ENCODE results near the gene FASLG.

FASLG gene

GRCh38 chr1:172663732-172664131 lies 4.8 kb downstream of the FASLG start:
- no peaks in the 10 kb centered on the region for H3K9me2 ChIP-seq (ENCODE audit: low read depth, low read length)
- H3K4me2 ChIP-seq (ENCODE audit: low read length): no peak overlapping the region
- H3K79me2 ChIP-seq (ENCODE audit: insufficient read depth, low read length): no peaks in the 10 kb centered on the region
- H3K27ac ChIP-seq (ENCODE audit: low read depth, low read length, poor library complexity, severe bottlenecking): no peak overlapping the region
- peaks cover 12% of the 10 kb centered on the region for H3K4me1 ChIP-seq (ENCODE audit: insufficient read depth, low read length, severe bottlenecking)
- H3K27me3 ChIP-seq (ENCODE audit: insufficient read depth, low read length): no peaks in the 10 kb centered on the region
- no peaks in the 10 kb centered on the region for H3K36me3 ChIP-seq (ENCODE audit: insufficient read depth, low read length)
- no peak overlapping the region for H2AFZ ChIP-seq (ENCODE audit: low read length)
- no peaks in the 10 kb centered on the region for H4K20me1 ChIP-seq (ENCODE audit: insufficient read depth, low read length)
- TF ChIP-seq, protein P1, sequence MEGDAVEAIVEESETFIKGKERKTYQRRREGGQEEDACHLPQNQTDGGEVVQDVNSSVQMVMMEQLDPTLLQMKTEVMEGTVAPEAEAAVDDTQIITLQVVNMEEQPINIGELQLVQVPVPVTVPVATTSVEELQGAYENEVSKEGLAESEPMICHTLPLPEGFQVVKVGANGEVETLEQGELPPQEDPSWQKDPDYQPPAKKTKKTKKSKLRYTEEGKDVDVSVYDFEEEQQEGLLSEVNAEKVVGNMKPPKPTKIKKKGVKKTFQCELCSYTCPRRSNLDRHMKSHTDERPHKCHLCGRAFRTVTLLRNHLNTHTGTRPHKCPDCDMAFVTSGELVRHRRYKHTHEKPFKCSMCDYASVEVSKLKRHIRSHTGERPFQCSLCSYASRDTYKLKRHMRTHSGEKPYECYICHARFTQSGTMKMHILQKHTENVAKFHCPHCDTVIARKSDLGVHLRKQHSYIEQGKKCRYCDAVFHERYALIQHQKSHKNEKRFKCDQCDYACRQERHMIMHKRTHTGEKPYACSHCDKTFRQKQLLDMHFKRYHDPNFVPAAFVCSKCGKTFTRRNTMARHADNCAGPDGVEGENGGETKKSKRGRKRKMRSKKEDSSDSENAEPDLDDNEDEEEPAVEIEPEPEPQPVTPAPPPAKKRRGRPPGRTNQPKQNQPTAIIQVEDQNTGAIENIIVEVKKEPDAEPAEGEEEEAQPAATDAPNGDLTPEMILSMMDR (IDR thresholded peaks at IDR 0.05; ENCODE audit: low read length): no peak
- no peak for TF ChIP-seq EZH2 (IDR thresholded peaks at IDR 0.05; ENCODE audit: borderline replicate concordance, low read length)
- H3K4me3 ChIP-seq (ENCODE audit: low read depth, low read length, poor library complexity, severe bottlenecking): no peak overlapping the region
- no peak overlapping the region for H3K9ac ChIP-seq (ENCODE audit: low read length)
- H3F3A ChIP-seq (ENCODE audit: insufficient read depth, low read length): no peaks in the 10 kb centered on the region
- no peaks in the 10 kb centered on the region for H3K9me3 ChIP-seq (ENCODE audit: low read length)

- H3K4me1 ChIP-seq (ENCODE audit: insufficient read depth, low read length, severe bottlenecking): peaks cover 1% of the 10 kb centered on the region
- no peak overlapping the region for H3K9ac ChIP-seq (ENCODE audit: low read length)
- no peak for TF ChIP-seq EZH2 (IDR thresholded peaks at IDR 0.05; ENCODE audit: borderline replicate concordance, low read length)
- TF ChIP-seq, protein P1 (IDR thresholded peaks at IDR 0.05; ENCODE audit: low read length): no peak
- no peak overlapping the region for H2AFZ ChIP-seq (ENCODE audit: low read length)
- no peak overlapping the region for H3K27ac ChIP-seq (ENCODE audit: low read depth, low read length, poor library complexity, severe bottlenecking)
- H3K9me3 ChIP-seq (ENCODE audit: low read length): no peaks in the 10 kb centered on the region
- H4K20me1 ChIP-seq (ENCODE audit: insufficient read depth, low read length): no peaks in the 10 kb centered on the region
- H3K27me3 ChIP-seq (ENCODE audit: insufficient read depth, low read length): no peaks in the 10 kb centered on the region
- no peaks in the 10 kb centered on the region for H3K79me2 ChIP-seq (ENCODE audit: insufficient read depth, low read length)
- H3K4me2 ChIP-seq (ENCODE audit: low read length): no peak overlapping the region
- H3K9me2 ChIP-seq (ENCODE audit: low read depth, low read length): no peaks in the 10 kb centered on the region
- H3F3A ChIP-seq (ENCODE audit: insufficient read depth, low read length): no peaks in the 10 kb centered on the region
- no peak overlapping the region for H3K4me3 ChIP-seq (ENCODE audit: low read depth, low read length, poor library complexity, severe bottlenecking)
- H3K36me3 ChIP-seq (ENCODE audit: insufficient read depth, low read length): no peaks in the 10 kb centered on the region
Measured at GRCh38 chr1:172668097-172668496, 9.2 kb downstream of the FASLG start.

DNA sequence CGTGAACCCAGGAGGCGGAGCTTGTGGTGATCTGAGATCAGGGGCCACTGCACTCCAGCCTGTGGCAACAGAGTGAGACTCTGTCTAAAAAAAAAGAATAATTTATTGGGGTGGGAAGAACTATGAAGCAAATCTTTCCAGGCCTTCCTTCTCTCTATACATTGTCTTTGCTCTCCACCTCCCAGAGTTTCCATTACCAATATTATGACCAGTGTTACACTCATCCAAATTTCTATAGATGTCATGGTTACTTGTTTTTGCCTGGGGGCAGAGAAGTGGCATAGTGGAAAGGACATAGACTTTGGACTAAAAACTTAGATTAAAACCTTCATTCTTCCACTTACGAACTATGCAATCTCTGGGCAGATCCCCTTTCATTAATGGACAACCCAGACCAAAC lies 10.1 kb downstream of the FASLG start:
- H3K36me3 ChIP-seq (ENCODE audit: insufficient read depth, low read length): no peaks in the 10 kb centered on the region
- no peaks in the 10 kb centered on the region for H4K20me1 ChIP-seq (ENCODE audit: insufficient read depth, low read length)
- H3K4me1 ChIP-seq (ENCODE audit: insufficient read depth, low read length, severe bottlenecking): no peaks in the 10 kb centered on the region
- no peak overlapping the region for H2AFZ ChIP-seq (ENCODE audit: low read length)
- no peak overlapping the region for H3K9ac ChIP-seq (ENCODE audit: low read length)
- no peaks in the 10 kb centered on the region for H3K9me3 ChIP-seq (ENCODE audit: low read length)
- TF ChIP-seq, protein P1 (IDR thresholded peaks at IDR 0.05; ENCODE audit: low read length): no peak
- no peak for TF ChIP-seq EZH2 (IDR thresholded peaks at IDR 0.05; ENCODE audit: borderline replicate concordance, low read length)
- H3K9me2 ChIP-seq (ENCODE audit: low read depth, low read length): no peaks in the 10 kb centered on the region
- no peak overlapping the region for H3K4me3 ChIP-seq (ENCODE audit: low read depth, low read length, poor library complexity, severe bottlenecking)
- no peaks in the 10 kb centered on the region for H3K79me2 ChIP-seq (ENCODE audit: insufficient read depth, low read length)
- no peak overlapping the region for H3K27ac ChIP-seq (ENCODE audit: low read depth, low read length, poor library complexity, severe bottlenecking)
- no peaks in the 10 kb centered on the region for H3F3A ChIP-seq (ENCODE audit: insufficient read depth, low read length)
- no peak overlapping the region for H3K4me2 ChIP-seq (ENCODE audit: low read length)
- H3K27me3 ChIP-seq (ENCODE audit: insufficient read depth, low read length): no peaks in the 10 kb centered on the region
